ENCODE data around the gene NEK8. TPM values are rescaled to one million over a fixed set of nuclear protein-coding genes. Genes with fewer than 3 reads are reported as not detected.

Gene NEK8
- total and polyA plus RNA-seq, 9 of the 15 experiments (the other 6 are each of a cell fraction or from before 2014, with no cell fraction given), result 0.98 to 16.6 (median 4.6) TPM

DNA sequence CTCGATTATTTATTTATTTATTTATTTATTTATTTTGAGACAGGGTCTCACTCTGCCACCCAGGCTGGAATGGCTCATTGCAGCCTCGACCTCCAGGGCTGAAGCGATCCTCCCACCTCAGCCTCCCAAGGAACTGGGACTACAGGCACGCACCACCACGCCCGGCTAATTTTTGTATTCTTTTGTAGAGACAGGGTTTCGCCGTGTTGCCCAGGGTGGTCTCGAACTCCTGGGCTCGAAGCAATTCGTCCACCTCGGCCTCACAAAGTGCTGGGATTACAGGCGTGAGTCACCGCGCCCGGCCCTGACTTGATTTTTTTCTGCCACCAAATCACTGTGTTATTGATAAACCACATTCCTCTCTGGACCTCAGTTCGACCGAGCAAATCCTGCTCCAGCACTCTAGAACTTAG is 9.6 kb upstream of the NEK8 start (continued):
- TF ChIP-seq, protein P1, sequence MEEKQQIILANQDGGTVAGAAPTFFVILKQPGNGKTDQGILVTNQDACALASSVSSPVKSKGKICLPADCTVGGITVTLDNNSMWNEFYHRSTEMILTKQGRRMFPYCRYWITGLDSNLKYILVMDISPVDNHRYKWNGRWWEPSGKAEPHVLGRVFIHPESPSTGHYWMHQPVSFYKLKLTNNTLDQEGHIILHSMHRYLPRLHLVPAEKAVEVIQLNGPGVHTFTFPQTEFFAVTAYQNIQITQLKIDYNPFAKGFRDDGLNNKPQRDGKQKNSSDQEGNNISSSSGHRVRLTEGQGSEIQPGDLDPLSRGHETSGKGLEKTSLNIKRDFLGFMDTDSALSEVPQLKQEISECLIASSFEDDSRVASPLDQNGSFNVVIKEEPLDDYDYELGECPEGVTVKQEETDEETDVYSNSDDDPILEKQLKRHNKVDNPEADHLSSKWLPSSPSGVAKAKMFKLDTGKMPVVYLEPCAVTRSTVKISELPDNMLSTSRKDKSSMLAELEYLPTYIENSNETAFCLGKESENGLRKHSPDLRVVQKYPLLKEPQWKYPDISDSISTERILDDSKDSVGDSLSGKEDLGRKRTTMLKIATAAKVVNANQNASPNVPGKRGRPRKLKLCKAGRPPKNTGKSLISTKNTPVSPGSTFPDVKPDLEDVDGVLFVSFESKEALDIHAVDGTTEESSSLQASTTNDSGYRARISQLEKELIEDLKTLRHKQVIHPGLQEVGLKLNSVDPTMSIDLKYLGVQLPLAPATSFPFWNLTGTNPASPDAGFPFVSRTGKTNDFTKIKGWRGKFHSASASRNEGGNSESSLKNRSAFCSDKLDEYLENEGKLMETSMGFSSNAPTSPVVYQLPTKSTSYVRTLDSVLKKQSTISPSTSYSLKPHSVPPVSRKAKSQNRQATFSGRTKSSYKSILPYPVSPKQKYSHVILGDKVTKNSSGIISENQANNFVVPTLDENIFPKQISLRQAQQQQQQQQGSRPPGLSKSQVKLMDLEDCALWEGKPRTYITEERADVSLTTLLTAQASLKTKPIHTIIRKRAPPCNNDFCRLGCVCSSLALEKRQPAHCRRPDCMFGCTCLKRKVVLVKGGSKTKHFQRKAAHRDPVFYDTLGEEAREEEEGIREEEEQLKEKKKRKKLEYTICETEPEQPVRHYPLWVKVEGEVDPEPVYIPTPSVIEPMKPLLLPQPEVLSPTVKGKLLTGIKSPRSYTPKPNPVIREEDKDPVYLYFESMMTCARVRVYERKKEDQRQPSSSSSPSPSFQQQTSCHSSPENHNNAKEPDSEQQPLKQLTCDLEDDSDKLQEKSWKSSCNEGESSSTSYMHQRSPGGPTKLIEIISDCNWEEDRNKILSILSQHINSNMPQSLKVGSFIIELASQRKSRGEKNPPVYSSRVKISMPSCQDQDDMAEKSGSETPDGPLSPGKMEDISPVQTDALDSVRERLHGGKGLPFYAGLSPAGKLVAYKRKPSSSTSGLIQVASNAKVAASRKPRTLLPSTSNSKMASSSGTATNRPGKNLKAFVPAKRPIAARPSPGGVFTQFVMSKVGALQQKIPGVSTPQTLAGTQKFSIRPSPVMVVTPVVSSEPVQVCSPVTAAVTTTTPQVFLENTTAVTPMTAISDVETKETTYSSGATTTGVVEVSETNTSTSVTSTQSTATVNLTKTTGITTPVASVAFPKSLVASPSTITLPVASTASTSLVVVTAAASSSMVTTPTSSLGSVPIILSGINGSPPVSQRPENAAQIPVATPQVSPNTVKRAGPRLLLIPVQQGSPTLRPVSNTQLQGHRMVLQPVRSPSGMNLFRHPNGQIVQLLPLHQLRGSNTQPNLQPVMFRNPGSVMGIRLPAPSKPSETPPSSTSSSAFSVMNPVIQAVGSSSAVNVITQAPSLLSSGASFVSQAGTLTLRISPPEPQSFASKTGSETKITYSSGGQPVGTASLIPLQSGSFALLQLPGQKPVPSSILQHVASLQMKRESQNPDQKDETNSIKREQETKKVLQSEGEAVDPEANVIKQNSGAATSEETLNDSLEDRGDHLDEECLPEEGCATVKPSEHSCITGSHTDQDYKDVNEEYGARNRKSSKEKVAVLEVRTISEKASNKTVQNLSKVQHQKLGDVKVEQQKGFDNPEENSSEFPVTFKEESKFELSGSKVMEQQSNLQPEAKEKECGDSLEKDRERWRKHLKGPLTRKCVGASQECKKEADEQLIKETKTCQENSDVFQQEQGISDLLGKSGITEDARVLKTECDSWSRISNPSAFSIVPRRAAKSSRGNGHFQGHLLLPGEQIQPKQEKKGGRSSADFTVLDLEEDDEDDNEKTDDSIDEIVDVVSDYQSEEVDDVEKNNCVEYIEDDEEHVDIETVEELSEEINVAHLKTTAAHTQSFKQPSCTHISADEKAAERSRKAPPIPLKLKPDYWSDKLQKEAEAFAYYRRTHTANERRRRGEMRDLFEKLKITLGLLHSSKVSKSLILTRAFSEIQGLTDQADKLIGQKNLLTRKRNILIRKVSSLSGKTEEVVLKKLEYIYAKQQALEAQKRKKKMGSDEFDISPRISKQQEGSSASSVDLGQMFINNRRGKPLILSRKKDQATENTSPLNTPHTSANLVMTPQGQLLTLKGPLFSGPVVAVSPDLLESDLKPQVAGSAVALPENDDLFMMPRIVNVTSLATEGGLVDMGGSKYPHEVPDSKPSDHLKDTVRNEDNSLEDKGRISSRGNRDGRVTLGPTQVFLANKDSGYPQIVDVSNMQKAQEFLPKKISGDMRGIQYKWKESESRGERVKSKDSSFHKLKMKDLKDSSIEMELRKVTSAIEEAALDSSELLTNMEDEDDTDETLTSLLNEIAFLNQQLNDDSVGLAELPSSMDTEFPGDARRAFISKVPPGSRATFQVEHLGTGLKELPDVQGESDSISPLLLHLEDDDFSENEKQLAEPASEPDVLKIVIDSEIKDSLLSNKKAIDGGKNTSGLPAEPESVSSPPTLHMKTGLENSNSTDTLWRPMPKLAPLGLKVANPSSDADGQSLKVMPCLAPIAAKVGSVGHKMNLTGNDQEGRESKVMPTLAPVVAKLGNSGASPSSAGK (IDR thresholded peaks at IDR 0.05), result no peak
- 0 out of 2 replicates have a peak, but pooled peaks have one; percentile 41 for TF ChIP-seq ZNF3 (CRISPR knock-in tag; IDR thresholded peaks at IDR 0.05)
- 0 out of 2 replicates have a peak, but pooled peaks have one; percentile 30 for TF ChIP-seq JUN (IDR thresholded peaks at IDR 0.05; ENCODE audit: borderline replicate concordance, low read depth, low read length)
- no peak for TF ChIP-seq JUN (CRISPR knock-in tag; IDR thresholded peaks at IDR 0.05; ENCODE audit: borderline replicate concordance)
- TF ChIP-seq, protein P2, sequence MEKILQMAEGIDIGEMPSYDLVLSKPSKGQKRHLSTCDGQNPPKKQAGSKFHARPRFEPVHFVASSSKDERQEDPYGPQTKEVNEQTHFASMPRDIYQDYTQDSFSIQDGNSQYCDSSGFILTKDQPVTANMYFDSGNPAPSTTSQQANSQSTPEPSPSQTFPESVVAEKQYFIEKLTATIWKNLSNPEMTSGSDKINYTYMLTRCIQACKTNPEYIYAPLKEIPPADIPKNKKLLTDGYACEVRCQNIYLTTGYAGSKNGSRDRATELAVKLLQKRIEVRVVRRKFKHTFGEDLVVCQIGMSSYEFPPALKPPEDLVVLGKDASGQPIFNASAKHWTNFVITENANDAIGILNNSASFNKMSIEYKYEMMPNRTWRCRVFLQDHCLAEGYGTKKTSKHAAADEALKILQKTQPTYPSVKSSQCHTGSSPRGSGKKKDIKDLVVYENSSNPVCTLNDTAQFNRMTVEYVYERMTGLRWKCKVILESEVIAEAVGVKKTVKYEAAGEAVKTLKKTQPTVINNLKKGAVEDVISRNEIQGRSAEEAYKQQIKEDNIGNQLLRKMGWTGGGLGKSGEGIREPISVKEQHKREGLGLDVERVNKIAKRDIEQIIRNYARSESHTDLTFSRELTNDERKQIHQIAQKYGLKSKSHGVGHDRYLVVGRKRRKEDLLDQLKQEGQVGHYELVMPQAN (IDR thresholded peaks at IDR 0.05; ENCODE audit: borderline replicate concordance), result 0 out of 2 replicates have a peak, but pooled peaks have one; percentile 38
- no peak for TF ChIP-seq MECOM (CRISPR knock-in tag; IDR thresholded peaks at IDR 0.05)
- TF ChIP-seq, protein P3, sequence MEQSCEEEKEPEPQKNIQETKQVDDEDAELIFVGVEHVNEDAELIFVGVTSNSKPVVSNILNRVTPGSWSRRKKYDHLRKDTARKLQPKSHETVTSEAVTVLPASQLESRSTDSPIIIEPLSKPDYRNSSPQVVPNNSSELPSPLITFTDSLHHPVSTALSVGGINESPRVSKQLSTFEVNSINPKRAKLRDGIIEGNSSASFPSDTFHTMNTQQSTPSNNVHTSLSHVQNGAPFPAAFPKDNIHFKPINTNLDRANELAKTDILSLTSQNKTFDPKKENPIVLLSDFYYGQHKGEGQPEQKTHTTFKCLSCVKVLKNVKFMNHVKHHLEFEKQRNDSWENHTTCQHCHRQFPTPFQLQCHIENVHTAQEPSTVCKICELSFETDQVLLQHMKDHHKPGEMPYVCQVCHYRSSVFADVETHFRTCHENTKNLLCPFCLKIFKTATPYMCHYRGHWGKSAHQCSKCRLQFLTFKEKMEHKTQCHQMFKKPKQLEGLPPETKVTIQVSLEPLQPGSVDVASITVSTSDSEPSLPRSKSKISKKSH (CRISPR knock-in tag; IDR thresholded peaks at IDR 0.05), result no peak
- TF ChIP-seq SMAD4 (CRISPR knock-in tag; conservative IDR thresholded peaks at IDR 0.05), result 0 out of 2 replicates have a peak, but pooled peaks have one; percentile 27
- TF ChIP-seq ZNF717 (CRISPR knock-in tag; IDR thresholded peaks at IDR 0.05), result no peak
- no peak for TF ChIP-seq U2AF1 (optimal IDR thresholded peaks at IDR 0.05; ENCODE audit: low read depth, low read length)
- peak; percentile 93 for TF ChIP-seq FOSL1 (tag; conservative IDR thresholded peaks at IDR 0.05)
- TF ChIP-seq, protein P4, sequence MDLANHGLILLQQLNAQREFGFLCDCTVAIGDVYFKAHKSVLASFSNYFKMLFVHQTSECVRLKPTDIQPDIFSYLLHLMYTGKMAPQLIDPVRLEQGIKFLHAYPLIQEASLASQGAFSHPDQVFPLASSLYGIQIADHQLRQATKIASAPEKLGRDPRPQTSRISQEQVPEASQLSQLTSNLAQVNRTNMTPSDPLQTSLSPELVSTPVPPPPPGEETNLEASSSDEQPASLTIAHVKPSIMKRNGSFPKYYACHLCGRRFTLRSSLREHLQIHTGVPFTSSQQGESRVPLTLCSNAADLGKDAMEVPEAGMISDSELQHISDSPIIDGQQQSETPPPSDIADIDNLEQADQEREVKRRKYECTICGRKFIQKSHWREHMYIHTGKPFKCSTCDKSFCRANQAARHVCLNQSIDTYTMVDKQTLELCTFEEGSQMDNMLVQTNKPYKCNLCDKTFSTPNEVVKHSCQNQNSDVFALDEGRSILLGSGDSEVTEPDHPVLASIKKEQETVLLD (IDR thresholded peaks at IDR 0.05), result peak; percentile 34; the same call in 1 of the 2 replicates

All from K562 (cell line).